Ishikawa (cell line): ENCODE measurements around the gene SART3.

Experiments
- CREB1 ChIP-seq: IDR thresholded peaks from 2 replicates; pipeline ENCODE4 v1.6.1; 2012; ENCODE audit warnings: low read depth
- EGR1 ChIP-seq: IDR thresholded peaks from 2 replicates; pipeline ENCODE4 v1.6.1; 2012
- EP300 ChIP-seq: IDR thresholded peaks from 2 replicates; pipeline ENCODE4 v1.6.1; 2012; ENCODE audit warnings: borderline replicate concordance
- FOXM1 ChIP-seq: IDR thresholded peaks from 2 replicates; pipeline ENCODE4 v1.6.1; 2012; ENCODE audit warnings: low read depth, borderline replicate concordance
- RAD21 ChIP-seq: IDR thresholded peaks from 2 replicates; pipeline ENCODE4 v1.6.1; 2012; ENCODE audit warnings: low read depth
- TEAD4 ChIP-seq: IDR thresholded peaks from 2 replicates; pipeline ENCODE4 v1.6.1; 2012
- YY1 ChIP-seq: IDR thresholded peaks from 2 replicates; pipeline ENCODE4 v1.6.1; 2012; ENCODE audit warnings: low read depth
- TF ChIP-seq, protein P1 (sequence below): IDR thresholded peaks from 2 replicates; pipeline ENCODE4 v1.6.1; 2012; ENCODE audit warnings: low read depth, mild to moderate bottlenecking

DNA sequence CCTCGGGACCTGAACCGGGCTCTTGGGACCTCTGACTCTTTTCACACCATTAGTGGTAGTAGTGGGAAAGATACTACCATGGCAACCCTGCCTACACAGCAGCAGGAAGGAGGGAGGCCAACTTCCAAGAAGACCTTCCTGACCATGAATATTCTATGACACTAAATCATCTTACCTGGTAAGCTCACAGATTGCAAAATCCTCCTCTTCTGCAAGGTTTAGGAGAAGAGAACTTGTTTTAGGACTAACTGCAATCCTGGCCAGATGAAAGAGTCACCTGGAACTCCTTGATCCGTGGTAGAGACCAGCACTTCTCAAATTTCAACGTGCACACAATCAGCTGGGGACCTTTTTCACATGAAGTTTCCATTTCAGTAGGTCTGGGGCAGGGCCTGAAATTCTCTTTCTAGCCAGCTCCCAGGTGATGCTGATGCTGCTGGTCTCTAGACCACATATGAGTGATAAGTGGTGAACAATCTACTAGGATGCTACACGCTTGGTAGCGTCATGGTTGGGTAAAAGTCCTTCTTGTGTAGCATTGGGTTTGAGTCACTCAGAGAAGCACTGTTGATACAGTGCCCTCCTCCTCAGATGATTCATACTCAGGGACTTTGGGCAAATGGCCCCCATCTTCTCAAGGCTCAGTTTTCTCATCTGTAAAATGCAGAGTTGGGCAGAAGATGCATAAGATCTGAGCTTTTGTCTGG lies 81.5 kb downstream of the SART3 start:
- TF ChIP-seq YY1, result no peak
- TF ChIP-seq CREB1, result no peak
- TF ChIP-seq FOXM1, result no peak
- TF ChIP-seq EP300, result no peak
- no peak for TF ChIP-seq EGR1
- TF ChIP-seq, protein P1, sequence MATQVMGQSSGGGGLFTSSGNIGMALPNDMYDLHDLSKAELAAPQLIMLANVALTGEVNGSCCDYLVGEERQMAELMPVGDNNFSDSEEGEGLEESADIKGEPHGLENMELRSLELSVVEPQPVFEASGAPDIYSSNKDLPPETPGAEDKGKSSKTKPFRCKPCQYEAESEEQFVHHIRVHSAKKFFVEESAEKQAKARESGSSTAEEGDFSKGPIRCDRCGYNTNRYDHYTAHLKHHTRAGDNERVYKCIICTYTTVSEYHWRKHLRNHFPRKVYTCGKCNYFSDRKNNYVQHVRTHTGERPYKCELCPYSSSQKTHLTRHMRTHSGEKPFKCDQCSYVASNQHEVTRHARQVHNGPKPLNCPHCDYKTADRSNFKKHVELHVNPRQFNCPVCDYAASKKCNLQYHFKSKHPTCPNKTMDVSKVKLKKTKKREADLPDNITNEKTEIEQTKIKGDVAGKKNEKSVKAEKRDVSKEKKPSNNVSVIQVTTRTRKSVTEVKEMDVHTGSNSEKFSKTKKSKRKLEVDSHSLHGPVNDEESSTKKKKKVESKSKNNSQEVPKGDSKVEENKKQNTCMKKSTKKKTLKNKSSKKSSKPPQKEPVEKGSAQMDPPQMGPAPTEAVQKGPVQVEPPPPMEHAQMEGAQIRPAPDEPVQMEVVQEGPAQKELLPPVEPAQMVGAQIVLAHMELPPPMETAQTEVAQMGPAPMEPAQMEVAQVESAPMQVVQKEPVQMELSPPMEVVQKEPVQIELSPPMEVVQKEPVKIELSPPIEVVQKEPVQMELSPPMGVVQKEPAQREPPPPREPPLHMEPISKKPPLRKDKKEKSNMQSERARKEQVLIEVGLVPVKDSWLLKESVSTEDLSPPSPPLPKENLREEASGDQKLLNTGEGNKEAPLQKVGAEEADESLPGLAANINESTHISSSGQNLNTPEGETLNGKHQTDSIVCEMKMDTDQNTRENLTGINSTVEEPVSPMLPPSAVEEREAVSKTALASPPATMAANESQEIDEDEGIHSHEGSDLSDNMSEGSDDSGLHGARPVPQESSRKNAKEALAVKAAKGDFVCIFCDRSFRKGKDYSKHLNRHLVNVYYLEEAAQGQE, result no peak
- no peak for TF ChIP-seq TEAD4
- TF ChIP-seq RAD21, result no peak
